Heart right ventricle (tissue), 16 donors: ENCODE results near the gene KCNN3. TPM values are rescaled to one million over a fixed set of nuclear protein-coding genes. Genes with fewer than 3 reads are reported as not detected.

Source experiments
- ATAC-seq, 8 donors: fragments of 200-7000 bp; cut with Tn5 transposase; one replicate each; pipeline ENCODE4 v1.9.1; 2020; ENCODE audit warnings: mild to moderate bottlenecking in 8 of 8, moderate library complexity in 8 of 8, moderate number of reproducible peaks in 1 of 8
- DNase-seq, 2 donors: peaks; one replicate each; pipeline ENCODE4 v3.0.0-alpha.2; 2020
- H3K27ac ChIP-seq, 10 donors: fragments of 200-600 bp; sonication (generic) in 2 of 10; one replicate each; pipeline versions ENCODE4 v1.5.0 to v1.8.0; 2020 to 2022; ENCODE audit warnings: mild to moderate bottlenecking in 3 of 10
- H3K27me3 ChIP-seq, 7 donors: fragments of 200-600 bp; one replicate each; pipeline ENCODE4 v1.8.0; 2021 to 2022; ENCODE audit warnings: mild to moderate bottlenecking in 2 of 7
- H3K36me3 ChIP-seq, 9 donors: fragments of 200-600 bp; sonication (generic) in 1 of 9; one replicate each; pipeline versions ENCODE4 v1.5.0 to v1.8.0; 2020 to 2022; ENCODE audit warnings: mild to moderate bottlenecking in 2 of 9
- H3K4me1 ChIP-seq, 9 donors: fragments of 200-600 bp; sonication (generic) in 1 of 9; one replicate each; pipeline versions ENCODE4 v1.5.0 to v1.8.0; 2020 to 2022; ENCODE audit warnings: mild to moderate bottlenecking in 4 of 9
- H3K4me3 ChIP-seq, 10 donors: fragments of 200-600 bp; sonication (generic) in 2 of 10; one replicate each; pipeline versions ENCODE4 v1.5.0 to v1.8.0; 2020 to 2022; ENCODE audit warnings: mild to moderate bottlenecking in 7 of 10, moderate library complexity in 2 of 10
- H3K9me3 ChIP-seq, 11 donors: fragments of 200-600 bp in 10 of 11; sonication (generic) in 2 of 11; one replicate each; pipeline versions ENCODE4 v1.5.0 to v1.8.0; 2013 to 2022; ENCODE audit warnings: mild to moderate bottlenecking in 2 of 11, control low read depth in 1 of 11, moderate library complexity in 1 of 11
- CTCF ChIP-seq, 9 donors: fragments of 200-600 bp; sonication (generic) in 2 of 9; IDR thresholded peaks; one replicate each; pipeline versions ENCODE4 v1.5.0 to v1.8.0; 2021 to 2022; ENCODE audit warnings: antibody characterized with exemption in 9 of 9, mild to moderate bottlenecking in 5 of 9, moderate library complexity in 1 of 9
- WGBS, 2 donors: extraction: QIAGEN DNeasy Blood & Tissue Kit; methylation state at CpG; one replicate each; pipeline ENCODE4 v1.1.7; 2013; ENCODE audit warnings: inconsistent platforms in 1 of 2; 5-methylcytosine and 5-hydroxymethylcytosine counted together
- intact Hi-C, 10 donors: fragments of 100-400 bp; cut with DNase I; formaldehyde crosslinking; loops; one replicate each; pipeline versions ENCODE4 v1.11.1 to v1.14.2; 2022
- polyA plus RNA-seq, 2 donors: library from polyadenylated mRNA; stranded (reverse); fragments of 200-250 nt; gene quantifications; one replicate each; pipeline ENCODE4 v1.2.3, GENCODE V29; 2013
- total RNA-seq, 10 donors: library from RNA; stranded (reverse); fragmentation: NEBNext Ultra II Directional in 3 of 10; extraction: Animal tissue kit (Norgen Biotek cat#: 25700) in 3 of 10; gene quantifications; one replicate each; pipeline versions ENCODE4 v1.2.1 to v1.2.4, GENCODE V29; 2021 to 2023
- donor health status: Arrhythmogenic right ventricular cardiomyopathy.
- donor health status: ischemic (EF 13 %, LVEDD 7.1; RV severe dilation, severe dysfunction).
- donor health status: healthy with polysubstance abuse.
- donor health status: DM: no; HTN: yes; CAD: no.
- donor health status: DM: no; HTN: no; CAD: no.
- donor health status: ischemic (EF 25% LVEDD 6.9; RV normal size, moderate dysfunction).
- donor health status: ischemic (EF 25% LVEDD 5.7; RV mildly dilated, moderate dysfunction).
- donor health status: healthy.
- donor health status: DM: yes; HTN: yes; CAD: no.
- donor health status: Ischemic cardiomyopathy.
- donor health status: ischemic (EF 35%, LVEDD 5.7; RV mildly dilated, moderate dysfunction).
- donor health status: nonischemic (EF 11% LVEDD 7.7; RV severe dilation, severe dysfunction).
- donor health status: DM: yes; HTN: yes; CAD: no.
- donor health status: PGD.
- donor health status: ischemic (EF 29% LVEDD 5.4; RV normal size, mild dysfunction).
- donor health status: nonischemic (EF 23%, LVEDD 6.1; RV moderate dilation, normal function).

Gene KCNN3
- total and polyA plus RNA-seq, 12 donors, result 0.17 to 5.9 (median 2.6) TPM

GRCh38 chr1:154697710-154698109, 172.4 kb downstream of the KCNN3 start:
- H3K4me1 ChIP-seq, result peaks cover 0 to 22% (median 10%) of the 10 kb centered on the region in 9 donors
- H3K27ac ChIP-seq, result no peak overlapping the region
- TF ChIP-seq CTCF (IDR thresholded peaks at IDR 0.05), result no peak
- H3K9me3 ChIP-seq, result no peaks in the 10 kb centered on the region
- H3K27me3 ChIP-seq, result peaks cover 0 to 6% (median 0%) of the 10 kb centered on the region in 7 donors
- H3K4me3 ChIP-seq, result no peak overlapping the region
- ATAC-seq, result peak in 1 of 8 donors; percentile 32
- H3K36me3 ChIP-seq, result no peaks in the 10 kb centered on the region
- intact Hi-C loops, result no loop called here
- no peak for DNase-seq

- Histone ChIP-seq H3K4me1 (peaks cover 0 to 20% (median 8%) of the 10 kb centered on the region in 9 donors), H3K27ac (no peak overlapping the region), H3K36me3 (no peaks in the 10 kb centered on the region), H3K9me3 (no peaks in the 10 kb centered on the region), H3K27me3 (peaks cover 0 to 10% (median 0%) of the 10 kb centered on the region in 7 donors), H3K4me3 (no peak overlapping the region)
- intact Hi-C loops, result no loop called here
- 43 to 56% methylated on average over 4 of the region's 4 CpGs for WGBS, 2 donors
- DNase-seq (no peak), ATAC-seq (peak in 6 of 8 donors; percentile 46 to 89 (median 76))
- TF ChIP-seq CTCF (IDR thresholded peaks at IDR 0.05), result no peak
These were observed 173.6 kb downstream of the KCNN3 start for GRCh38 chr1:154696456-154696855.

- whole genome bisulfite sequencing, 2 donors, result 52 to 64% methylated on average over 2 of the region's 2 CpGs
- no peak overlapping the region for H3K27ac ChIP-seq
- intact Hi-C loops, result no loop called here
These were observed 174.1 kb downstream of the KCNN3 start for GRCh38 chr1:154695985-154696384.

GRCh38 chr1:154694995-154695394, 175.1 kb downstream of the KCNN3 start:
- TF ChIP-seq CTCF (IDR thresholded peaks at IDR 0.05), result no peak
- H3K4me3 ChIP-seq, result no peak overlapping the region
- H3K9me3 ChIP-seq, result no peaks in the 10 kb centered on the region
- peaks cover 0 to 15% (median 5%) of the 10 kb centered on the region in 9 donors for H3K4me1 ChIP-seq
- H3K36me3 ChIP-seq, result no peaks in the 10 kb centered on the region
- H3K27me3 ChIP-seq, result peaks cover 0 to 10% (median 0%) of the 10 kb centered on the region in 7 donors
- intact Hi-C loops, result no loop called here
- WGBS, 2 donors, result 81 to 82% methylated on average over 4 of the region's 4 CpGs
- ATAC-seq, result no peak
- H3K27ac ChIP-seq, result no peak overlapping the region
- DNase-seq, result no peak

More at GRCh38 chr1:154695985-154696384, 174.1 kb downstream of the KCNN3 start:
- DNase-seq, result no peak
- Histone ChIP-seq H3K27me3 (peaks cover 0 to 10% (median 0%) of the 10 kb centered on the region in 7 donors), H3K4me3 (no peak overlapping the region), H3K4me1 (peaks cover 0 to 15% (median 5%) of the 10 kb centered on the region in 9 donors), H3K9me3 (no peaks in the 10 kb centered on the region), H3K36me3 (no peaks in the 10 kb centered on the region)
- peak in 5 of 9 donors; percentile 20 to 41 (median 27) for TF ChIP-seq CTCF (IDR thresholded peaks at IDR 0.05)
- ATAC-seq, result no peak
